ENCODE results near the gene TMEM269.
"Not testable (repeated sequence)": the region's sequence is repeated elsewhere in the genome, so short reads cannot be mapped to it uniquely, and the experiment has no call there.

TMEM269 gene

GRCh38 chr1:42748021-42748420 is 36.8 kb upstream of the TMEM269 start:
- no peak for DNase-seq (ENCODE audit: low read depth)

GRCh38 chr1:42748461-42749410 is 36.1 kb upstream of the TMEM269 start:
- no peak for DNase-seq (ENCODE audit: low read depth)

GRCh38 chr1:42750041-42750440 is 34.8 kb upstream of the TMEM269 start:
- no peak for DNase-seq (ENCODE audit: low read depth)

GRCh38 chr1:42751511-42752070 is 33.2 kb upstream of the TMEM269 start:
- not testable (repeated sequence) for DNase-seq (ENCODE audit: low read depth)

GRCh38 chr1:42752284-42752683 is 32.5 kb upstream of the TMEM269 start:
- DNase-seq (ENCODE audit: low read depth) = no peak

- no peak for DNase-seq (ENCODE audit: low read depth)
Measured at GRCh38 chr1:42753070-42753469, 31.7 kb upstream of the TMEM269 start.

- no peak for DNase-seq (ENCODE audit: low read depth)
Measured at GRCh38 chr1:42756956-42757891, 27.6 kb upstream of the TMEM269 start.

- DNase-seq (ENCODE audit: low read depth) = no peak
Measured at GRCh38 chr1:42757892-42758275, 26.9 kb upstream of the TMEM269 start.

GRCh38 chr1:42758641-42759040 is 26.1 kb upstream of the TMEM269 start:
- DNase-seq (ENCODE audit: low read depth) = no peak

- DNase-seq (ENCODE audit: low read depth) = no peak
Measured at GRCh38 chr1:42759114-42759513, 25.7 kb upstream of the TMEM269 start.

GRCh38 chr1:42761567-42761966 is 23.2 kb upstream of the TMEM269 start:
- no peak for DNase-seq (ENCODE audit: low read depth)

GRCh38 chr1:42762269-42762668 is 22.5 kb upstream of the TMEM269 start:
- no peak for DNase-seq (ENCODE audit: low read depth)

- no peak for DNase-seq (ENCODE audit: low read depth)
Measured at GRCh38 chr1:42765269-42765668, 19.5 kb upstream of the TMEM269 start.

GRCh38 chr1:42765832-42766740 is 18.7 kb upstream of the TMEM269 start:
- DNase-seq (ENCODE audit: low read depth) = no peak

GRCh38 chr1:42766741-42767509 is 17.9 kb upstream of the TMEM269 start, which contains the start of the genes C1orf50 and P3H1:
C1orf50 (plus strand) TSS chr1:42767249; CDS start chr1:42767312, 63 bp downstream.
P3H1 (minus strand) TSS chr1:42767028; CDS start chr1:42766971, 57 bp downstream.
- DNase-seq (ENCODE audit: low read depth) = peak; percentile 100

- DNase-seq (ENCODE audit: low read depth) = no peak
Measured at GRCh38 chr1:42767510-42768000, 17.2 kb upstream of the TMEM269 start.

- DNase-seq (ENCODE audit: low read depth) = no peak
Measured at GRCh38 chr1:42768172-42768571, 16.6 kb upstream of the TMEM269 start.

GRCh38 chr1:42769811-42770210 is 15.0 kb upstream of the TMEM269 start:
- no peak for DNase-seq (ENCODE audit: low read depth)

GRCh38 chr1:42773420-42773819 is 11.4 kb upstream of the TMEM269 start:
- DNase-seq (ENCODE audit: low read depth) = no peak

- no peak for DNase-seq (ENCODE audit: low read depth)
Measured at GRCh38 chr1:42774928-42775526, 9.8 kb upstream of the TMEM269 start.

All from activated T-helper 1 cell treated with Interleukin-2 at 50 U/mL for 16 hours (primary cell).